Measurements from ENCODE around the gene HGS.
"Not testable (repeated sequence)": the region's sequence is repeated elsewhere in the genome, so short reads cannot be mapped to it uniquely, and the experiment has no call there.

Gene HGS

DNA sequence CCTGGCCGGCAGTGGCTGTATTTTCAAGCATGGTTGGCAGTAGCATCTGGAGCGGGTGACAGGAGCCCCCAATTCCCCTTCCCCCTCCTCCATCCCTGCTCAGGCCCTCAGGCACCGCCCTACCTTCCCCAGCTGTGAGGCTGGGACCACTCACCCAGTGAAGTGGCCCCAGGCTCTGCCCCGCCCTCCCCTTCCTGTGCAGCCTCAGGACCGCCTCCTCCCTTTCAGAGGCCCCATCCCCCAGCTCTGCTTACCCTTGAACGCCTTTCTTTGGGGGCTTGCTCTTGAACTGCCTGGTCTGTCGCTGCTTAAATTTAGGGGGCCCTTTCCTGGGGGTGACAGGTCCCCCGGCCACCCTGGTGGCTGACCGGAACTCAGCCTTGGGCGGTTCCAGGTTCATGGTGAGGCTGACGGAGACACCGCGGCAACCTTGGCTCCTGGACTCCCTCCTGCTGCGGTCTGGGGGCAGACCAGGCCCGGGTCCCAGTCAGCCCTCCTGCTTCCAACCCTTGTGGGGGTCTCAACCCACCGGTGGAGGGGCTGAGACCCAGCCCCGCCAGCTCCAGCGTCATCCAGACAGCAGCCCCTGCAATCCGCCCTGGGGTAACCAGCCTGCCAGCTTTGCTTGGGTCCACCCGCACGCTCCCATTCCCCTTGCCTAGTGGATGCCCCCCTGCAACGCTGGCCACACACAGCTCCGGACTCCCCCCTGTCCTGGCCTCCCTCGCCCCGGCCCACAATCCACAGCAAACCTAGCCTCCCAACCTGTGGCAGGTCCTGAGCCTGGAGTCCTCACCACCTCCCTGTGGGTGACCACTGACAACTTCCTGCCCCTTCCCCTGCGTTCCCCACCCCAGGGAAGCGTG lies 30.7 kb upstream of the HGS start:
- DNase-seq (ENCODE audit: low read depth), result no peak
- H3K4me3 ChIP-seq (ENCODE audit: low read depth, low read length), result no peak overlapping the region

GRCh38 chr17:81655378-81656117 lies 28.3 kb upstream of the HGS start:
- H3K4me3 ChIP-seq (ENCODE audit: low read depth, low read length), result no peak overlapping the region
- no peak for DNase-seq (ENCODE audit: low read depth)

DNA sequence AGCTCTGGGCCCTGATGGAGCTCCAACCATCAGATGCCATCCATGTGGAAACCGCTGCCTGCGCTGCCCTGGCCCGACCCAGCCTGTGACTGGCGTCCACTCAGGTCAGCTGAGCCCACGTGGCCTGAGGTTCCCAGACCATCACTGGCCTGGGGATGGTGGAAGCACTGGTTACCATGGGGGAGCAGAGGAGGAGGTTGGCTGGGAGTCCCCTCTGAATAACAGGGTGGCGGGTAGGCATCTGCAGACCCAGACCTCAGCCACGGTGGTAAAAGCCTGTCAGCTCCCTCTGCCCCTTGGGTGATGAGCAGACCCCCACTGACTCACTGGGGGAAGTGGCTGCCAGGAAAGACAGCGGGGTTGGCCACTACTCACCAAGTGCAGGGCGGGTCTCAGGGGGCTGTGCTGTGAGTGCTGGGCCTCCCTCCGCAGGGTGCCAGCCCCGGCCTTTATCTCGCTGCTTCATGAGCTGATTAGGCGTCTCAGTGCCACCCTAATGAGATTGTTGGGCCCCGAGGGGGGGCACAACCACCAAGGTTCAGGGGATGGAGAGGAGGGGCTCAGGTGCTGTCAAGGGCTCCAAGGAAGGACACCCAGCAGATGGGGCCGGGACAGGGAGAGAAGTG lies 27.6 kb upstream of the HGS start, which contains the start of gene PDE6G:
Gene PDE6G, minus strand, starts transcription at position 425 of the 626 bp plus-strand sequence. CDS start 3,237 bp downstream, outside the sequence.
- no peak for DNase-seq (ENCODE audit: low read depth)

GRCh38 chr17:81656835-81657234 lies 27.0 kb upstream of the HGS start:
- H3K4me3 ChIP-seq (ENCODE audit: low read depth, low read length), result no peak overlapping the region
- no peak for DNase-seq (ENCODE audit: low read depth)

More for the DNA sequence above, 27.6 kb upstream of the HGS start, which contains the start of gene PDE6G:
- H3K4me3 ChIP-seq (ENCODE audit: low read depth, low read length), result no peak within 1 kb of the TSS

DNA sequence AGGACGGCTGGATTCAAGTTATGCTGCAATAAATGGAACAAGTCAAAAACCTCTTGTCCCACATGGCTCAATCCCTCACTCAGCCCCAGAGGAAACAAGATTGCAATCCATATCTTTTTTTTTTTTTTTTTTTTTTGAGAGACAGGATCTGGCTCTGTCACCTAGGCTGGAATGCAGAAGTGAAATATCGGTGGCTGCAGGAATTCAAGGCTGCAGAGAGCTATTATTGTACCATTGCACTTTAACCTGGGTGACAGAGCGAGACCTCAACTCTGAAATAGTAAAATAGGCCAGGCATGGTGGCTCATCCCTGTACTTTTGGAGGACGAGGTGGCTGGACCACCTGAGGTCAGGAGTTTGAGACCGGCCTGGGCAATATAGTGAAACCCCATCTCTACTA lies 24.8 kb upstream of the HGS start:
- H3K4me3 ChIP-seq (ENCODE audit: low read depth, low read length), result no peak overlapping the region

GRCh38 chr17:81660441-81660840 lies 23.4 kb upstream of the HGS start:
- no peak overlapping the region for H3K4me3 ChIP-seq (ENCODE audit: low read depth, low read length)
- DNase-seq (ENCODE audit: low read depth), result no peak

More for the DNA sequence above, 24.8 kb upstream of the HGS start:
- DNase-seq (ENCODE audit: low read depth), result no peak

GRCh38 chr17:81662002-81662401 lies 21.8 kb upstream of the HGS start:
- H3K4me3 ChIP-seq (ENCODE audit: low read depth, low read length), result no peak overlapping the region
- no peak for DNase-seq (ENCODE audit: low read depth)

GRCh38 chr17:81664051-81664470 lies 19.8 kb upstream of the HGS start:
- no peak for DNase-seq (ENCODE audit: low read depth)
- no peak overlapping the region for H3K4me3 ChIP-seq (ENCODE audit: low read depth, low read length)

DNA sequence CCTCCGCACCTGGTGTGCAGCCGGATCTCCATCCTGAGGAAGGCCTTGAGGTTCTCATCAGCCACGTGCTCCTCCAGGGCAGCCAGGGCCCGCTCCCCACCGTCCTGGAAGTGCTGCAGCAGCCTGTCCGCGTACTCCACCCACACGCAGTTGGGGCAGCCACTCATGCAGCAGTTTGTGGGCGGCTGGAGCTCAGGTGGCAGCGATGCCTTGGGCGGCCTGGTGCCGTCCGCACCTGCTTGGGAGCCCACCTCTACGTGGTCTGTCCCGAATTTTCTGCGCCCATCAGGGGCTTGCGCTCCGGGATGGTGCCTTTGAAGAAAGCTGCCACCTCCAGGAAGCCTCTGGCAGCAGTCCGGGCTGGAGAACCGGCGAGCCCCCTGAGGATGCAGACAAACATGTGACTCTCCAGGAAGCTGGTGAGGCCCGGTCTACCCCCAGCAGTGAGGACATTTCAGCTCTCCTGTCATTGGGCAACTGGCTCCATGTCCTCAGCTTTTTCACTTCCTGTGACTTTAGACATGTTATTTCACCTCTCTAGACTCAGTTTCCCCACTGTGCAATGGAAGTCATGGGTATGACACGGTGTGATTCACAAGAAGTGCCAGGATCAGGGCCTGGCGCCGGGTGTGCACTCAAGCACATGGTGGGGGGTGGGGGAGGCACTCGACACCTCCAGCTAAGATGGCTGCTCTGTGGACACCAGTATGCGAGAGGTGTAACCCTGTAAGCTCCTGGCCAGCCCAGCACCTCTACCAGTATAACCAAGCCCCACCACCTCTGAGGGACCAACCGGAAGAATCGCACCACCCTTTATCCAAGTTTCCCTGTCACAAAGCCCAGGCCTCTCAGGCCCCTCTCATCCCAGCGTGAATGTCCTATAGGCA lies 18.4 kb upstream of the HGS start:
- H3K4me3 ChIP-seq (ENCODE audit: low read depth, low read length), result peak overlapping the region; percentile 69
- DNase-seq (ENCODE audit: low read depth), result no peak

DNA sequence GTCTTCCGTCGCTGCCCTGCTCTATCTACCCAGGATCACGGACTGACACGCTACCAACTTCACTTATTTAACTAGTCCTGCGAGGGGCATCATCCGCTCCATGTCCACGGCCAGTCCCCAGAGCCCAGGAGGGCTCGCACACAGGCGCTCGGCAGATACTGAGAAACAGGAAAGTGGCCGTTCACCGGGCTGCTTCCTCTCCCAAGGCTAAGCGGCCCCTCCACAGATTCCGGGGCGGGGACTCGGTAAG lies 17.8 kb upstream of the HGS start:
- no peak for DNase-seq (ENCODE audit: low read depth)

GRCh38 chr17:81666342-81667191 lies 17.2 kb upstream of the HGS start, which contains the start of the genes CCDC137 and OXLD1:
Gene CCDC137, plus strand, starts transcription at chr17:81666737. Its CDS starts 30 bp downstream, at chr17:81666767.
Gene OXLD1, minus strand, starts transcription at chr17:81666605. Its CDS starts 28 bp downstream, at chr17:81666577.
- DNase-seq (ENCODE audit: low read depth), result peak; percentile 90
- H3K4me3 ChIP-seq (ENCODE audit: low read depth, low read length), result peak within 1 kb of the TSS; percentile 69

More for the DNA sequence above, 17.8 kb upstream of the HGS start:
- peak overlapping the region; percentile 69 for H3K4me3 ChIP-seq (ENCODE audit: low read depth, low read length)

DNA sequence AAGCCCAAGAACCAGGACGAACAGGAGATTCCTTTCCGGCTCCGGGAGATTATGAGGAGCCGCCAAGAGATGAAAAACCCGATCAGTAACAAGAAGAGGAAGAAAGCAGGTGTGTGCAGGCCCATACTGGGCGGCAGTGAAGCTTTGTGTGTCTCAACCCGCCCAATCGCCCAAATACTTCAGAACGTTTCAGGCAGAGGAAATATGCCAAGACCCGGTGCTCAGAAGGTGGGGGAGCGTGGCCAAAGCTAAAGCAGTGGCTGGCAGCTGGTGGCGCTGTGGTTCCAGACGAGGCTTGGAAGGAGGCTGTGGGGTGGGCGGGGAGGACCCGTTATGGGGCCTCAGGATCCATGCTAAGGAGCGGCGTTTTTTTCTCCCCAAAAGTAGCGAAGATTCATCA lies 16.1 kb upstream of the HGS start:
- no peak for DNase-seq (ENCODE audit: low read depth)
- H3K4me3 ChIP-seq (ENCODE audit: low read depth, low read length), result no peak overlapping the region

DNA sequence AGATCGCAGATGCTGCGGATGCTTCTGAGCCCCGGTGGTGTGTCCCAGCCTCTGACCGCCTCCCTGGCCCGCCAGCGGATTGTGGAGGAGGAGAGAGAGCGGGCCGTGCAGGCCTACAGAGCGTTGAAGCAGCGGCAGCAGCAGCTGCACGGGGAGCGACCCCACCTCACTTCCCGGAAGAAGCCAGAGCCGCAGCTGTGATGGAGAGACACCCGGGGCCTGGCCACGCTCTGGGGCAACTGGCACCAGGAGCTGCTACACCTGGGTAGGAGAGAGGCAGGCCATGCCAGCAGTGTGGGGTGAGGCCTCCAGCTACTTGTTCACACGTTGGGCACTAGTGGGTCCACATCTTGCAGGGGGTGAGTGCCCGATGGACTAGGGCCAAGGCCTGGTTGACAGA lies 11.3 kb upstream of the HGS start:
- DNase-seq (ENCODE audit: low read depth), result no peak
- no peak overlapping the region for H3K4me3 ChIP-seq (ENCODE audit: low read depth, low read length)

DNA sequence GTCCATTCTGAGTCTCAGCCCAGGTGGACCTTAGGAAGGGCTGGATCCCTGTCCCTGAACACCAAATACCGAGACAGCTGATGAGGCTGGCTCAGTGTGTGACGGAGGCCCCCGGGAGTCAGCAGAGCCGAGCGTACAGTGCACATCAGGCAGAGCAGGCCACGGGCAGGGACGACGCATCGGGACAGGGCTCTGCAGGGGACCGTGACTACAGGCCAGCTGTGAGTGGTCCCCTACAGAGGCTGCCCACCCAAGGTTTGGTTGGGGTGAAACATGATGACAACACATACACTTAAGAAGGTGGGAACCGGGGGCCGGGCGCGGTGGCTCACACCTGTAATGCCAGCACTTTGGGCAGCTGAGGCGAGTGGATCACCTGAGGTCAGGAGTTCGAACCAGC lies 10.9 kb upstream of the HGS start:
- no peak overlapping the region for H3K4me3 ChIP-seq (ENCODE audit: low read depth, low read length)
- DNase-seq (ENCODE audit: low read depth), result no peak

DNA sequence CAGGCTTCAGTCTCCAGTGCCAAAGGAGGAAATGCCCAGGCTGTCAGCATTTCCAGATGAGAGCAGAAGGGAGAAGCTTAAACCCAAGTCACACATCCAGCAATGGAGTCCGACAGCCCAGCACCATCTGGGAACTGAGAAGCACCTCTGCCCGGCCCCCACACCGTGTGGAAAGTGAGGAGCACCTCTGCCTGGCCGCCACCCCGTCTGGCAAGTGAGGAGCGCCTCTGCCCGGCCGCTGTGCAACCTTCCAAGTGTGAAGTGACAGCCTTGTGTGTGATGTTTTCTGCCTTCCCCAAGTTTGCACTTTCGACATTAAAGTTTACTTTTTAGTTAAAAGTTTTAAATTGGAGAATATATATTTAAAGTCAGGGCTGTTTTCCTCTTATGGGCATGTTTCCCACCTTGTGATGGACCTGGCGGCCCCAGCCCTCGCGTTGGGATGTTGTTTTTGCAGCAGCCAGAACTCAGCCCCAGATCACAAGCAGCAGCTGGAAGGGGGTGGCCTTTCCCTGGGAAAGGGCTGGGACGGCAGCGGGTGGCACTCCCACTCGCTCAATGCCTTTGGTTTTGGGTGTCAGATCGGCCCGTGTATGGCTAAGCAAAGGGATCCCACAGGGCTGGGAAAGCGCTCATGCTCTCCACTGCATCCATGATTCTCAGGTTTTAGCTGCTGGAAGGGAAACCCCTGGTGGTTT lies 10.1 kb upstream of the HGS start:
- no peak for DNase-seq (ENCODE audit: low read depth)
- H3K4me3 ChIP-seq (ENCODE audit: low read depth, low read length), result no peak overlapping the region

DNA sequence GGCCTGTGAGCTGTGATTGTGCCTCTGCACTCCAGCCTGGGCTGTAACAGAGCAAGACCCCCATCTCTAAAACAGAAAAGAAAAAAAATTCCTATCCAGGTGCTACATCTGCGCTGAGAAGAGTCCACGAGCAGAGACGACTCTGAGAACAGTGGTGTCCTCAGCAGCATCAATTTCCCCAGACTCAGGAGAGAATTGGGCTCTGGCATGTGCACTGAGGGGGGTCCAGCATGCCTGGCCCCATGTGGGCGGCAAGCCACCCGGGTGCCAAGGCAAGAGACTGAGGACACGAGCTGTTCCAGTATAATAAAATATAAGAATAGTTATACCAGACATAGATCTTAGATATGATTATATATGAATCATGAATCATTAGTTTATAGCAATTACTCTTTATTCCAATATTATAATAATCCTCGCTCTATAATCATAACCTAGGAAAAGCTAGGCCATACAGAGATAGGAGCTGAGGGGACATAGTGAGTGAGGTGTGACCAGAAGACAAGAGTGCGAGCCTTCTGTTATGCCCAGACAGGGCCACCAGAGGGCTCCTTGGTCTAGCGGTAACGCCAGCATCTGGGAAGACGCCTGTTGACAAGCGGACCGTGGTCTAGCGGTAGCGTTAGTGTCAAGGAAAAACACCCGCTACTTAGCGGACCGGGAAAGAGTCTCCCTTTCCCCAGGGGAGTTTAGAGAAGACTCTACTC lies 8.1 kb upstream of the HGS start:
- not testable (repeated sequence) for H3K4me3 ChIP-seq (ENCODE audit: low read depth, low read length); DNase-seq (ENCODE audit: low read depth)

- no peak for DNase-seq (ENCODE audit: low read depth)
- H3K4me3 ChIP-seq (ENCODE audit: low read depth, low read length), result no peak overlapping the region
Measured at GRCh38 chr17:81676906-81677305, 6.9 kb upstream of the HGS start.

All from skeletal muscle cell (primary cell).